GM18519 (cell line): ENCODE results near the gene GAB4.
"Not testable (repeated sequence)": the region's sequence is repeated elsewhere in the genome, so short reads cannot be mapped to it uniquely, and the experiment has no call there.

Experiments used
- ATAC-seq: cut with Tn5 transposase; IDR thresholded peaks from one replicate; pipeline ENCODE4 v1.9.1; 2021; ENCODE audit warnings: mild to moderate bottlenecking, moderate library complexity; ENCODE audit not compliant: unreplicated experiment, low FRiP score

GAB4 gene

GRCh38 chr22:16917144-16918003 is 90.6 kb downstream of the GAB4 start:
- no peak for ATAC-seq

- ATAC-seq, result no peak
Observed at GRCh38 chr22:16915701-16916100, 92.3 kb downstream of the GAB4 start.

- ATAC-seq, result not testable (repeated sequence)
Observed at GRCh38 chr22:16914911-16915310, 93.1 kb downstream of the GAB4 start.

GRCh38 chr22:16914006-16914405 is 94.0 kb downstream of the GAB4 start:
- ATAC-seq, result no peak

GRCh38 chr22:16912281-16912680 is 95.7 kb downstream of the GAB4 start:
- ATAC-seq, result no peak
